ENCODE measurements around the gene B3GNT5.

DNA sequence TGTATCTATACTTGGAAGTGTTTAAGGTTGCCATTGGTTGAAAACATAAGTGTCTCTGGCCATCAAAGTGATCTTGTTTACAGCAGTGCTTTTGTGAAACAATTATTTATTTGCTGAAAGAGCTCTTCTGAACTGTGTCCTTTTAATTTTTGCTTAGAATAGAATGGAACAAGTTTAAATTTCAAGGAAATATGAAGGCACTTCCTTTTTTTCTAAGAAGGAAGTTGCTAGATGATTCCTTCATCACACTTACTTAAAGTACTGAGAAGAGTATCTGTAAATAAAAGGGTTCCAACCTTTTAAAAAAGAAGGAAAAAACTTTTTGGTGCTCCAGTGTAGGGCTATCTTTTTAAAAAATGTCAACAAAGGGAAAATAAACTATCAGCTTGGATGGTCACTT lies 19.7 kb downstream of the B3GNT5 start:
- TF ChIP-seq, protein P1, sequence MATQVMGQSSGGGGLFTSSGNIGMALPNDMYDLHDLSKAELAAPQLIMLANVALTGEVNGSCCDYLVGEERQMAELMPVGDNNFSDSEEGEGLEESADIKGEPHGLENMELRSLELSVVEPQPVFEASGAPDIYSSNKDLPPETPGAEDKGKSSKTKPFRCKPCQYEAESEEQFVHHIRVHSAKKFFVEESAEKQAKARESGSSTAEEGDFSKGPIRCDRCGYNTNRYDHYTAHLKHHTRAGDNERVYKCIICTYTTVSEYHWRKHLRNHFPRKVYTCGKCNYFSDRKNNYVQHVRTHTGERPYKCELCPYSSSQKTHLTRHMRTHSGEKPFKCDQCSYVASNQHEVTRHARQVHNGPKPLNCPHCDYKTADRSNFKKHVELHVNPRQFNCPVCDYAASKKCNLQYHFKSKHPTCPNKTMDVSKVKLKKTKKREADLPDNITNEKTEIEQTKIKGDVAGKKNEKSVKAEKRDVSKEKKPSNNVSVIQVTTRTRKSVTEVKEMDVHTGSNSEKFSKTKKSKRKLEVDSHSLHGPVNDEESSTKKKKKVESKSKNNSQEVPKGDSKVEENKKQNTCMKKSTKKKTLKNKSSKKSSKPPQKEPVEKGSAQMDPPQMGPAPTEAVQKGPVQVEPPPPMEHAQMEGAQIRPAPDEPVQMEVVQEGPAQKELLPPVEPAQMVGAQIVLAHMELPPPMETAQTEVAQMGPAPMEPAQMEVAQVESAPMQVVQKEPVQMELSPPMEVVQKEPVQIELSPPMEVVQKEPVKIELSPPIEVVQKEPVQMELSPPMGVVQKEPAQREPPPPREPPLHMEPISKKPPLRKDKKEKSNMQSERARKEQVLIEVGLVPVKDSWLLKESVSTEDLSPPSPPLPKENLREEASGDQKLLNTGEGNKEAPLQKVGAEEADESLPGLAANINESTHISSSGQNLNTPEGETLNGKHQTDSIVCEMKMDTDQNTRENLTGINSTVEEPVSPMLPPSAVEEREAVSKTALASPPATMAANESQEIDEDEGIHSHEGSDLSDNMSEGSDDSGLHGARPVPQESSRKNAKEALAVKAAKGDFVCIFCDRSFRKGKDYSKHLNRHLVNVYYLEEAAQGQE (IDR thresholded peaks at IDR 0.05; ENCODE audit: borderline replicate concordance) = no peak
- TF ChIP-seq, protein P1 (CRISPR knock-in tag; IDR thresholded peaks at IDR 0.05; ENCODE audit: low read depth) = no peak
- no peak for TF ChIP-seq NR3C1 (CRISPR knock-in tag; IDR thresholded peaks at IDR 0.05)
- TF ChIP-seq, protein P2, sequence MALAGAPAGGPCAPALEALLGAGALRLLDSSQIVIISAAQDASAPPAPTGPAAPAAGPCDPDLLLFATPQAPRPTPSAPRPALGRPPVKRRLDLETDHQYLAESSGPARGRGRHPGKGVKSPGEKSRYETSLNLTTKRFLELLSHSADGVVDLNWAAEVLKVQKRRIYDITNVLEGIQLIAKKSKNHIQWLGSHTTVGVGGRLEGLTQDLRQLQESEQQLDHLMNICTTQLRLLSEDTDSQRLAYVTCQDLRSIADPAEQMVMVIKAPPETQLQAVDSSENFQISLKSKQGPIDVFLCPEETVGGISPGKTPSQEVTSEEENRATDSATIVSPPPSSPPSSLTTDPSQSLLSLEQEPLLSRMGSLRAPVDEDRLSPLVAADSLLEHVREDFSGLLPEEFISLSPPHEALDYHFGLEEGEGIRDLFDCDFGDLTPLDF (CRISPR knock-in tag; IDR thresholded peaks at IDR 0.05) = no peak
- no peak for TF ChIP-seq TAF1 (IDR thresholded peaks at IDR 0.05; ENCODE audit: control insufficient read depth, extremely low read depth, insufficient read depth, low read length, severe bottlenecking)
- no peak for TF ChIP-seq ZNF444 (CRISPR knock-in tag; IDR thresholded peaks at IDR 0.05)
- no peak for TF ChIP-seq MXI1 (IDR thresholded peaks at IDR 0.05; ENCODE audit: low read depth, low read length)
- TF ChIP-seq, protein P3, sequence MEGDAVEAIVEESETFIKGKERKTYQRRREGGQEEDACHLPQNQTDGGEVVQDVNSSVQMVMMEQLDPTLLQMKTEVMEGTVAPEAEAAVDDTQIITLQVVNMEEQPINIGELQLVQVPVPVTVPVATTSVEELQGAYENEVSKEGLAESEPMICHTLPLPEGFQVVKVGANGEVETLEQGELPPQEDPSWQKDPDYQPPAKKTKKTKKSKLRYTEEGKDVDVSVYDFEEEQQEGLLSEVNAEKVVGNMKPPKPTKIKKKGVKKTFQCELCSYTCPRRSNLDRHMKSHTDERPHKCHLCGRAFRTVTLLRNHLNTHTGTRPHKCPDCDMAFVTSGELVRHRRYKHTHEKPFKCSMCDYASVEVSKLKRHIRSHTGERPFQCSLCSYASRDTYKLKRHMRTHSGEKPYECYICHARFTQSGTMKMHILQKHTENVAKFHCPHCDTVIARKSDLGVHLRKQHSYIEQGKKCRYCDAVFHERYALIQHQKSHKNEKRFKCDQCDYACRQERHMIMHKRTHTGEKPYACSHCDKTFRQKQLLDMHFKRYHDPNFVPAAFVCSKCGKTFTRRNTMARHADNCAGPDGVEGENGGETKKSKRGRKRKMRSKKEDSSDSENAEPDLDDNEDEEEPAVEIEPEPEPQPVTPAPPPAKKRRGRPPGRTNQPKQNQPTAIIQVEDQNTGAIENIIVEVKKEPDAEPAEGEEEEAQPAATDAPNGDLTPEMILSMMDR (IDR thresholded peaks at IDR 0.05 in 2 of 3, conservative IDR thresholded peaks at IDR 0.05 in 1 of 3; ENCODE audit: insufficient read depth in 2 of 3, low read depth in 1 of 3, low read length in 3 of 3) = no peak
- TF ChIP-seq ZNF253 (CRISPR knock-in tag; conservative IDR thresholded peaks at IDR 0.05) = no peak
- no peak for TF ChIP-seq POLR2A (conservative IDR thresholded peaks at IDR 0.05)
- no peak for TF ChIP-seq FOXM1 (IDR thresholded peaks at IDR 0.05; ENCODE audit: low read depth)
- TF ChIP-seq FOXM1 (CRISPR knock-in tag; IDR thresholded peaks at IDR 0.05; ENCODE audit: low read depth) = no peak
- TF ChIP-seq CAMTA2 (CRISPR knock-in tag; conservative IDR thresholded peaks at IDR 0.05) = no peak
